HepG2 (cell line): ENCODE data around the gene IL22RA1. TPM values are rescaled to one million over a fixed set of nuclear protein-coding genes. Genes with fewer than 3 reads are reported as not detected.

Source experiments
- ATAC-seq: fragments of 200-7000 bp; cut with Tn5 transposase; 3 replicates; pipeline ENCODE4 v1.9.1; 2020; ENCODE audit warnings: mild to moderate bottlenecking, moderate library complexity
- BruUV-seq: library from RNA; stranded (reverse); fragments of 400-500 nt; replicated peaks from 2 replicates; lab custom pipeline; 2021; lab: Mats Ljungman, UMichigan
- CTCF ChIA-PET: fragments of 300-600 bp; formaldehyde crosslinking; extraction: SDS; loops from one replicate; lab custom pipeline; 2021; ENCODE audit warnings: low total read pairs, inconsistent platforms, low intra/inter-chr PET ratio; lab: Yijun Ruan, JAX
- POLR2A ChIA-PET: fragments of 350-600 bp; sonication (Branson Sonifier 250); formaldehyde crosslinking; loops from one replicate; lab custom pipeline; 2020; ENCODE audit warnings: antibody characterized with exemption, inconsistent platforms; lab: Yijun Ruan, JAX
- DNase-seq: peaks from one replicate; pipeline ENCODE4 v3.0.0-alpha.2; 2015; ENCODE audit warnings: low spot score
- FAIRE-seq: peaks from 3 replicates; lab custom pipeline; 2011; peaks lifted over from hg19 to GRCh38; lab: Jason Lieb, UNC
- H2AFZ ChIP-seq: one replicate; pipeline ENCODE4 v1.6.1; 2011; ENCODE audit warnings: low read length, inconsistent platforms
- H3K27ac ChIP-seq: fragments of 300-600 bp; 3 replicates; pipeline ENCODE4 v1.8.0; 2011; ENCODE audit warnings: mixed run types, mild to moderate bottlenecking, mixed read lengths, low read length, inconsistent platforms; ENCODE audit not compliant: insufficient read depth; ENCODE audit errors: extremely low read length
- H3K27me3 ChIP-seq, 2 experiments: fragments of 200-600 bp in 1 of 2; 2 replicates in 1 of 2; 3 replicates in 1 of 2; pipeline versions ENCODE4 v1.6.0 to v1.8.0; 2011; ENCODE audit warnings: low read length in 2 of 2, mild to moderate bottlenecking in 2 of 2, moderate library complexity in 2 of 2, inconsistent platforms in 1 of 2; ENCODE audit not compliant: insufficient read depth in 2 of 2, control insufficient read depth in 1 of 2
- H3K36me3 ChIP-seq, 2 experiments: fragments of 200-600 bp in 1 of 2; replicated peaks in 1 of 2; 2 replicates in 1 of 2; 3 replicates in 1 of 2; pipeline versions ENCODE4 v1.5.1 to v1.8.0; 2011; ENCODE audit warnings: low read length in 2 of 2, inconsistent platforms in 1 of 2; ENCODE audit not compliant: insufficient read depth in 2 of 2, control insufficient read depth in 1 of 2
- H3K4me1 ChIP-seq: 2 replicates; pipeline ENCODE4 v1.5.1; 2012; ENCODE audit warnings: low read length, inconsistent platforms; ENCODE audit not compliant: insufficient read depth
- H3K4me2 ChIP-seq: 2 replicates; pipeline ENCODE4 v1.6.0; 2011; ENCODE audit warnings: low read depth, low read length, inconsistent platforms
- H3K4me3 ChIP-seq, 3 experiments: fragments of 200-600 bp in 1 of 3; sonication (generic), shearing (Covaris generic) in 1 of 3; replicated peaks in 1 of 3; 2 replicates each; pipeline ENCODE4 v1.5.1; 2011 to 2016; ENCODE audit warnings: low read length in 3 of 3, inconsistent platforms in 2 of 3, low read depth in 2 of 3, mild to moderate bottlenecking in 2 of 3, control low read depth in 1 of 3, mixed read lengths in 1 of 3; ENCODE audit not compliant: insufficient read depth in 1 of 3
- H3K79me2 ChIP-seq: one replicate; pipeline ENCODE4 v1.6.1; 2011; ENCODE audit warnings: low read length, inconsistent platforms; ENCODE audit not compliant: insufficient read depth
- H3K9ac ChIP-seq: 2 replicates; pipeline ENCODE4 v1.6.0; 2011; ENCODE audit warnings: mild to moderate bottlenecking, low read depth, low read length, inconsistent platforms; ENCODE audit not compliant: insufficient read depth
- H3K9me3 ChIP-seq: 2 replicates; pipeline ENCODE4 v1.5.1; 2012; ENCODE audit warnings: mild to moderate bottlenecking, low read length
- H4K20me1 ChIP-seq: 2 replicates; pipeline ENCODE4 v1.6.0; 2011; ENCODE audit warnings: inconsistent platforms, mild to moderate bottlenecking, low read length, moderate library complexity; ENCODE audit not compliant: insufficient read depth
- CBX2 ChIP-seq, 2 experiments: fragments of 200-600 bp in 1 of 2; sonication (generic); formaldehyde crosslinking in 1 of 2; IDR thresholded peaks; 2 replicates each; pipeline versions ENCODE4 v1.7.0 to v1.8.1; 2018 to 2022; ENCODE audit warnings: low read depth in 2 of 2, low read length in 1 of 2, mild to moderate bottlenecking in 1 of 2, missing genetic modification reagents in 1 of 2
- FOSL1 ChIP-seq: sonication (generic); formaldehyde crosslinking; IDR thresholded peaks from 2 replicates; pipeline ENCODE4 v1.9.0; 2021; ENCODE audit warnings: missing genetic modification reagents, borderline replicate concordance
- IKZF1 ChIP-seq: fragments of 450-650 bp; IDR thresholded peaks from 2 replicates; pipeline ENCODE4 v1.7.1; 2016
- RFX5 ChIP-seq: IDR thresholded peaks from 2 replicates; pipeline ENCODE4 v1.6.1; 2011; ENCODE audit warnings: low read depth, low read length, improper control_type of control experiment
- THAP11 ChIP-seq: IDR thresholded peaks from 2 replicates; pipeline ENCODE4 v1.6.1; 2016; ENCODE audit warnings: missing biosample characterization, missing genetic modification reagents
- ZFP90 ChIP-seq: sonication (generic); formaldehyde crosslinking; IDR thresholded peaks from 2 replicates; pipeline ENCODE4 v1.8.0; 2022; ENCODE audit warnings: missing genetic modification reagents, mild to moderate bottlenecking, inconsistent platforms, borderline replicate concordance
- ZNF276 ChIP-seq: sonication (generic); formaldehyde crosslinking; IDR thresholded peaks from 2 replicates; pipeline ENCODE4 v1.4.0; 2020; ENCODE audit warnings: mild to moderate bottlenecking, low read depth, missing genetic modification reagents
- ZNF546 ChIP-seq: sonication (generic); formaldehyde crosslinking; conservative IDR thresholded peaks from 2 replicates; pipeline ENCODE4 v1.8.1; 2023; ENCODE audit warnings: mild to moderate bottlenecking, missing genetic modification reagents
- ZSCAN21 ChIP-seq: sonication (generic); formaldehyde crosslinking; IDR thresholded peaks from 2 replicates; pipeline ENCODE4 v1.8.0; 2022; ENCODE audit warnings: mild to moderate bottlenecking, missing genetic modification reagents, moderate library complexity, borderline replicate concordance
- WGBS: methylation state at CpG from one replicate; pipeline ENCODE4 v1.1.6; 2017; ENCODE audit warnings: low lambda C conversion rate; 5-methylcytosine and 5-hydroxymethylcytosine counted together
- in situ Hi-C: cut with HindIII; loops from 2 replicates; pipeline ENCODE4 v1.10.0; 2017; ENCODE audit warnings: low pct_unique_long_range_greater_than_20kb; ENCODE audit not compliant: extremely low pct_ligation_motif_present
- intact Hi-C: fragments of 100-400 bp; cut with micrococcal nuclease; formaldehyde crosslinking; loops from one replicate; pipeline ENCODE4 v1.10.0; 2022; ENCODE audit not compliant: unreplicated experiment
- polyA plus RNA-seq, 8 experiments: library from polyadenylated mRNA; depleted of rRNA in 3 of 8; stranded (reverse) in 7 of 8; unstranded in 1 of 8; fragments of >200 nt; fragmentation: Illumina TruSeq in 4 of 8; extraction: Trizol in 4 of 8; gene quantifications; 2 replicates each; pipeline versions ENCODE4 v1.2.1 to v1.2.3, GENCODE V29; 2011 to 2016; ENCODE audit warnings: low read depth in 4 of 8, missing spikeins in 1 of 8, mixed read lengths in 1 of 8; ENCODE audit not compliant: insufficient read depth in 1 of 8
- total RNA-seq, 5 experiments: library from RNA; depleted of rRNA; stranded (reverse); fragments of >200 nt; fragmentation: Illumina TruSeq; extraction: Trizol; gene quantifications; 2 replicates each; pipeline ENCODE4 v1.2.3, GENCODE V29; 2016; ENCODE audit warnings: low read depth in 1 of 5

The IL22RA1 gene
- total and polyA plus RNA-seq, 2 of the 13 experiments (the other 11 are each of a cell fraction or from before 2014, with no cell fraction given): 4.4 to 10.2 TPM

- H3K36me3 ChIP-seq: peaks cover 0 to 9% of the 10 kb centered on the region in 2 experiments; a peak in 2 of 5 replicates
- H3K4me2 ChIP-seq: no peak overlapping the region
- intact Hi-C loops (no loop called here), in situ Hi-C loops (no loop called here)
- no peak for ATAC-seq
- no peak overlapping the region; the same call in 1 of the 2 replicates for H3K9ac ChIP-seq
- no peaks in the 10 kb centered on the region for H3K9me3 ChIP-seq
- POLR2A ChIA-PET: interaction anchor here (0.8 to 2.6 kb wide), 3 partner anchors 11 to 30 kb away, joined by 3 to 19 read pairs (median 6); no protein-coding TSS in a partner anchor
- no peak for DNase-seq
- no peaks in the 10 kb centered on the region for H3K79me2 ChIP-seq
- H2AFZ ChIP-seq: no peak overlapping the region
- no peak overlapping the region for H3K27ac ChIP-seq
- H3K4me1 ChIP-seq: peaks cover 51% of the 10 kb centered on the region
- H4K20me1 ChIP-seq: no peaks in the 10 kb centered on the region
- no peaks in the 10 kb centered on the region for H3K27me3 ChIP-seq
- no peak for FAIRE-seq
- TF ChIP-seq FOSL1 (CRISPR knock-in tag): no peak
- TF ChIP-seq ZNF546 (CRISPR knock-in tag): no peak
- TF ChIP-seq IKZF1: no peak
- TF ChIP-seq THAP11: no peak
- TF ChIP-seq ZSCAN21: no peak
- no peak for TF ChIP-seq RFX5
- no peak for TF ChIP-seq CBX2 (IDR thresholded peaks at IDR 0.05; ENCODE audit: low read depth, low read length)
- no peak for TF ChIP-seq CBX2 (CRISPR knock-in tag; IDR thresholded peaks at IDR 0.05; ENCODE audit: low read depth)
- TF ChIP-seq ZNF276 (CRISPR knock-in tag): no peak
- TF ChIP-seq ZFP90 (CRISPR knock-in tag): no peak
- no TSS peak for BruUV-seq
- H3K4me3 ChIP-seq: no peak overlapping the region
- CTCF ChIA-PET: no interaction called here
- WGBS: 94% methylated on average over 5 of the region's 14 CpGs
Measured at GRCh38 chr1:24121406-24121805, 21.5 kb downstream of the IL22RA1 start.
